ENCODE data around the gene WHRN. TPM values are rescaled to one million over a fixed set of nuclear protein-coding genes. Genes with fewer than 3 reads are reported as not detected.

The WHRN gene
- polyA plus RNA-seq, 10 donors: 1.9 to 6.3 (median 3.3) TPM

DNA sequence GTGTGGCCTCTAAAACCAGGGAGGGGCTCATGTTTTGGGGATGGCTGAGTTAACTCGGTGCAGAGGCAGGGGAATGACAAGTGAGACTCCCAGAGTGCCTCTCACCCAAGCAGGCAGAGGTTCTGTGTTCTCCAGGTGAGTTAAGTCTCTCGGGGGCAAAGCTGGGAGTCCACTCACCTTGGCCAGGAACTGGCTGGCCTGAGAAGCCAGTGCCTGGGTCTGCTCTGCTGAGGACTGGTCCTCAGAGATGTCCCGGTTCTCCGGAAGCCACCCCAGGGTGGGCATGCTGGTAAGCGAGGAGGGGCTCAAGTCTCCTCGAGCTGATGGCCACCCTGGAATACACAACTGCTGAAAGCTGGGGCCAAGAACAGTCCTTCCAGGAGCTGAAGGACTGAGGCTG, 137.9 kb downstream of the WHRN start:
- DNase-seq: no peak

- DNase-seq: peak in 1 of 3 donors; percentile 87
Observed at GRCh38 chr9:114366334-114367128, 138.7 kb downstream of the WHRN start.

DNA sequence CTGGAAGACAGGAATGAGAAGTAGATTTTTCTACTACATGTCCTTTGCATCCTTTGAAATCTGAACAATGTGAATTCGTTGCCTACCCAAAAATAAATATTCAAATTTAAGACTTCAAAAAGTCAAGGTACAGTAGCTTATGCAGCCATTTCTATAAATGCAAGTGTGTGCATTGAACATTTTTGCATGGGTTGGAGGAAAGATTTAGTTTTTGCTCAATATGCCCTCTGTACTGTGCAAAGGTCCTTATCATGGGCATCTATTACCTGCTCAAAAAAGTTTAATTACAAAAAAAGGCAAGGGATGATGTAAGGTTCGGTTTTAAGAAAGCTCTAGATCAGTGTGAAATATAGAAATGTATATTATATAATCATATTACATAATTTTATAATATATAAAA, 140.1 kb downstream of the WHRN start:
- DNase-seq: no peak

GRCh38 chr9:114364134-114365041, 140.9 kb downstream of the WHRN start:
- peak in 1 of 3 donors; percentile 74 for DNase-seq

DNA sequence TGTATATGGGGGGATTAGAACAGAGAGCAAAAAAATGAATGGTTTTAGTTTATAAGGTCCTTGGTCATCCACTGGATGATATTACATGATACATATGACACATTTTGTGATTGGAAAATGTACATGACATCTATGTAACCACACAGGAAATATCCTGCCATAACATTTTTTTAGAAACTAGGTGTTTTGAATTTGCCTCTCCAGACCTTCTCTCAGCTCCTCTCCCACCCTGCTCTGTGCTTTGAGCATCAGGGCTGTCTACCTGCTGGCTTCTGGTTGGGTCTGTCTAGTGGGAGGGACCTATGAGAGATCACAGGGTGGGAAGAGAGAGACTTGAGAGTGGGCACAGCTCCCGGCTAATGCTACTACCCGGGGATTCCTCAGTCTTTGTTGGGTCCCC, 141.8 kb downstream of the WHRN start:
- DNase-seq: no peak

DNA sequence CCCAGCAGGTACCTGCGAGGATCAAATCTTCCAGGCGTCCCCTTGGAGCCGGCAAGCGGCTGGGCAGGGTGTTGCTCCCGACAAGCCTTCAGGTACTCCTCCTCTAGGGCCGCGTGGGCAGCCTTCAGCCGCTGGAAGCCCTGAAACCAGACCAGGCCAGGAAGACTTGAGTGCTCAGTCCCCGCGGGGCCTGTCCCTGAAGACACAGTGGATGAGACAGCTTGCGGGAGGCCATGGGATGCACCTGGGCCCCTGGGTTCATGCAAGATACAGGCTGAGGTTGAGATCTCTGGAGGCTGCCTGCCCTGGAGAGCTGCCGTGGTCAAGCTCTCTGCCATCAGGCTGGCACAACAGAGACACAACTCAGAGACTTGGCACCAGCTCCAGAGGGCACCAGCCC, 142.9 kb downstream of the WHRN start:
- no peak for DNase-seq

GRCh38 chr9:114361542-114361941, 143.7 kb downstream of the WHRN start:
- DNase-seq: no peak

DNA sequence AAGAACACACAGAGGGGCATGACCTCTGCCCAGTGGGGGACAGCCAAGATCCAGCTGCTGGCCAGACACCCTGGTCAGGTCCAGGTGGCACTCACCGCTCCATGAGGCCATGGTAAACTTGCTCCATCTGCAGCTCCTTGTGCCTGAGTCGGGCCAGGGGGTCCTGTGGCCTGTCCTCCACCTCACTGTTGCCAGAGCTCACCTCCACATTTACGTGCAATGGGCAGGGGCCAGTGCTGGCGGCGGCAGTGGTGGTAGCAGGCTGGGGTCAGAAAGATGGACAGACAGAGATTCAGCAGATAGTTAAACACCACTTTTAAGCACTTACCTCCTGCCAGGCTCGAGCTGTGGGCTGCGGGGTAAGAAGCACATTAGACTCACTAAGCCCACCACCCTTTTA, 145.5 kb downstream of the WHRN start:
- DNase-seq: no peak

- no peak for DNase-seq
Observed at GRCh38 chr9:114357911-114358328, 147.4 kb downstream of the WHRN start.

- no peak for DNase-seq
Observed at GRCh38 chr9:114357360-114357759, 147.9 kb downstream of the WHRN start.

- no peak for DNase-seq
Observed at GRCh38 chr9:114356792-114357191, 148.5 kb downstream of the WHRN start.

- no peak for DNase-seq
Observed at GRCh38 chr9:114355821-114356220, 149.5 kb downstream of the WHRN start.

Other genes starting within 250 kb of the WHRN start
- 1 to 10 TPM in 1 of 10 donors, under 1 TPM in 8, not detected in 1; 0.22 to 1.0 (median 0.69) TPM for gene ORM1, start 182.4 kb downstream of the WHRN start, polyA plus RNA-seq (ENCODE audit: insufficient read length in 10 of 10)
- gene ORM2, start 175.6 kb downstream of the WHRN start, polyA plus RNA-seq (ENCODE audit: insufficient read length in 10 of 10): under 1 TPM in 1 of 10 donors, not detected in 9; 0.21 TPM
- 10 to 100 TPM in 5 of 10 donors, 1 to 10 TPM in 5; 8.2 to 15.5 (median 9.6) TPM for gene AKNA, start 117.5 kb downstream of the WHRN start, polyA plus RNA-seq (ENCODE audit: insufficient read length in 10 of 10)
- gene ATP6V1G1, start 82.3 kb upstream of the WHRN start, polyA plus RNA-seq (ENCODE audit: insufficient read length in 10 of 10): 100 to 1,000 TPM in 6 of 10 donors, 10 to 100 TPM in 4; 91.9 to 135 (median 103) TPM
- gene TMEM268, start 105.8 kb upstream of the WHRN start, polyA plus RNA-seq (ENCODE audit: insufficient read length in 10 of 10): 1 to 10 TPM; 3.5 to 7.8 (median 4.9) TPM
- gene TEX53, start 152.3 kb upstream of the WHRN start, polyA plus RNA-seq (ENCODE audit: insufficient read length in 10 of 10): not detected
- gene TEX48, start 176.7 kb upstream of the WHRN start, polyA plus RNA-seq (ENCODE audit: insufficient read length in 10 of 10): not detected

Data from muscle of back (tissue), 11 donors.